Measurements from ENCODE around the gene EFHB.

GRCh38 chr3:19891740-19892139 is 42.3 kb downstream of the EFHB start:
- TF ChIP-seq CTCF (IDR thresholded peaks at IDR 0.05) (no peak), POLR2AphosphoS5 (IDR thresholded peaks at IDR 0.05) (no peak), POLR2A (IDR thresholded peaks at IDR 0.05) (no peak)
